A549 (cell line): ENCODE measurements around the gene SH2B3. TPM values are rescaled to one million over a fixed set of nuclear protein-coding genes. Genes with fewer than 3 reads are reported as not detected.

ENCODE experiments used
- ATAC-seq, 2 experiments: fragments of 200-7000 bp in 1 of 2; fragments of >200 bp in 1 of 2; cut with Nextera tagmentation in 1 of 2; cut with Tn5 transposase in 1 of 2; 3 replicates each; pipeline versions ENCODE4 v1.8.0 to v1.9.1; 2018 to 2020; ENCODE audit warnings: mild to moderate bottlenecking in 1 of 2, moderate library complexity in 1 of 2
- CTCF ChIA-PET: fragments of 300-600 bp; sonication (Branson Sonifier 250); formaldehyde crosslinking; extraction: SDS; loops from one replicate; lab custom pipeline; 2021; ENCODE audit warnings: antibody characterized with exemption, inconsistent platforms; lab: Yijun Ruan, JAX
- POLR2A ChIA-PET: fragments of 350-600 bp; formaldehyde crosslinking; extraction: SDS; loops from one replicate; lab custom pipeline; 2021; ENCODE audit warnings: antibody characterized with exemption, inconsistent platforms; lab: Yijun Ruan, JAX
- DNase-seq, 2 experiments: peaks; one replicate each; pipeline versions ENCODE4 v3.0.0 to v3.0.0-alpha.2; 2011 to 2016; ENCODE audit warnings: low read depth in 1 of 2, low spot score in 1 of 2
- FAIRE-seq: peaks from 2 replicates; lab custom pipeline; 2011; peaks lifted over from hg19 to GRCh38; lab: Jason Lieb, UNC
- H3K27ac ChIP-seq, 2 experiments: fragments of >200 bp; sonication (Bioruptor Twin); formaldehyde crosslinking; 3 replicates each; pipeline ENCODE4 v1.5.1; 2016 to 2017
- H3K4me1 ChIP-seq: fragments of >200 bp; sonication (Bioruptor Twin); formaldehyde crosslinking; 3 replicates; pipeline ENCODE4 v1.6.1; 2016
- H3K4me2 ChIP-seq: fragments of >200 bp; sonication (Bioruptor Twin); formaldehyde crosslinking; 3 replicates; pipeline ENCODE4 v1.6.1; 2016
- H3K4me3 ChIP-seq: fragments of >200 bp; sonication (Bioruptor Twin); formaldehyde crosslinking; 3 replicates; pipeline ENCODE4 v1.5.1; 2016
- H3K9me3 ChIP-seq: fragments of >200 bp; sonication (Bioruptor Twin); formaldehyde crosslinking; 3 replicates; pipeline ENCODE4 v1.6.1; 2016
- CBX2 ChIP-seq: fragments of 200-600 bp; sonication (generic); IDR thresholded peaks from 2 replicates; pipeline ENCODE4 v1.6.1; 2016; ENCODE audit warnings: low read depth, mild to moderate bottlenecking, borderline replicate concordance
- CEBPB ChIP-seq, 2 experiments: fragments of >200 bp in 1 of 2; sonication (Bioruptor Twin) in 1 of 2; formaldehyde crosslinking in 1 of 2; IDR thresholded peaks; 2 replicates each; pipeline ENCODE4 v1.6.1; 2012 to 2016
- CHD2 ChIP-seq: fragments of 150-350 bp; IDR thresholded peaks from 2 replicates; pipeline ENCODE4 v1.6.1; 2014; ENCODE audit warnings: low read length; ENCODE audit not compliant: partially characterized antibody
- EHF ChIP-seq: fragments of 250-450 bp; sonication (Bioruptor Pico); IDR thresholded peaks from 2 replicates; pipeline ENCODE4 v1.5.0; 2020; ENCODE audit warnings: mild to moderate bottlenecking
- EHMT2 ChIP-seq: fragments of 200-600 bp; sonication (generic); IDR thresholded peaks from 2 replicates; pipeline ENCODE4 v1.6.1; 2016; ENCODE audit warnings: antibody characterized with exemption, low read depth, mild to moderate bottlenecking, moderate library complexity
- EP300 ChIP-seq, 2 experiments: fragments of >200 bp; sonication (Bioruptor Twin); formaldehyde crosslinking; IDR thresholded peaks; 2 replicates in 1 of 2; 3 replicates in 1 of 2; pipeline ENCODE4 v1.6.1; 2016 to 2017
- ESRRA ChIP-seq: fragments of 150-350 bp; IDR thresholded peaks from 2 replicates; pipeline ENCODE4 v1.6.1; 2014; ENCODE audit warnings: mild to moderate bottlenecking, low read length, borderline replicate concordance
- FOSB ChIP-seq: fragments of 250-450 bp; sonication (Bioruptor Pico); IDR thresholded peaks from 2 replicates; pipeline ENCODE4 v1.5.0; 2020; ENCODE audit warnings: mild to moderate bottlenecking, moderate library complexity
- GATA3 ChIP-seq: IDR thresholded peaks from 2 replicates; pipeline ENCODE4 v1.6.1; 2012; ENCODE audit warnings: borderline replicate concordance
- HDAC2 ChIP-seq: fragments of 200-600 bp; sonication (generic); IDR thresholded peaks from 2 replicates; pipeline ENCODE4 v1.6.1; 2016
- HEYL ChIP-seq: fragments of 250-450 bp; sonication (Bioruptor Pico); IDR thresholded peaks from 2 replicates; pipeline ENCODE4 v1.8.0; 2021; ENCODE audit warnings: mild to moderate bottlenecking, moderate library complexity
- HOXA7 ChIP-seq: fragments of 250-450 bp; sonication (Bioruptor Pico); IDR thresholded peaks from 2 replicates; pipeline ENCODE4 v1.5.0; 2020; ENCODE audit warnings: mild to moderate bottlenecking, moderate library complexity
- HOXB13 ChIP-seq: fragments of 250-450 bp; sonication (Bioruptor Pico); IDR thresholded peaks from 2 replicates; pipeline ENCODE4 v1.5.0; 2020; ENCODE audit warnings: low read depth, mild to moderate bottlenecking, moderate library complexity
- JUN ChIP-seq, 2 experiments: fragments of >200 bp; sonication (Bioruptor Twin); formaldehyde crosslinking; IDR thresholded peaks; 2 replicates in 1 of 2; 3 replicates in 1 of 2; pipeline ENCODE4 v1.6.1; 2016 to 2017
- MAZ ChIP-seq: fragments of 150-350 bp; IDR thresholded peaks from 2 replicates; pipeline ENCODE4 v1.6.1; 2014; ENCODE audit warnings: antibody characterized with exemption, low read depth, low read length, borderline replicate concordance
- PBX3 ChIP-seq: IDR thresholded peaks from 2 replicates; pipeline ENCODE4 v1.6.1; 2012
- POLR2AphosphoS2 ChIP-seq: conservative IDR thresholded peaks from 2 replicates; pipeline ENCODE4 v1.6.1; 2012; ENCODE audit warnings: low read length, improper control_type of control experiment, inconsistent platforms
- RFX5 ChIP-seq: fragments of 450-650 bp; IDR thresholded peaks from 2 replicates; pipeline ENCODE4 v1.7.1; 2014; ENCODE audit warnings: antibody characterized with exemption, mild to moderate bottlenecking, moderate library complexity
- SREBF2 ChIP-seq: fragments of 450-650 bp; IDR thresholded peaks from 2 replicates; pipeline ENCODE4 v1.6.1; 2014; ENCODE audit warnings: mild to moderate bottlenecking, moderate library complexity
- ZFP36 ChIP-seq: fragments of 450-650 bp; IDR thresholded peaks from 2 replicates; pipeline ENCODE4 v1.6.1; 2014; ENCODE audit warnings: borderline replicate concordance; ENCODE audit not compliant: partially characterized antibody
- ZNF302 ChIP-seq: fragments of 250-450 bp; sonication (Bioruptor Pico); IDR thresholded peaks from 2 replicates; pipeline ENCODE4 v1.9.0; 2021; ENCODE audit warnings: inconsistent platforms, mild to moderate bottlenecking, moderate library complexity
- ZSCAN20 ChIP-seq: fragments of 250-450 bp; sonication (Bioruptor Pico); IDR thresholded peaks from 2 replicates; pipeline ENCODE4 v1.8.0; 2022; ENCODE audit warnings: mild to moderate bottlenecking, moderate library complexity
- WGBS: methylation state at CpG from one replicate; pipeline ENCODE4 v1.1.6; 2017; ENCODE audit errors: missing lambda C conversion rate; 5-methylcytosine and 5-hydroxymethylcytosine counted together
- polyA plus RNA-seq, 4 experiments: library from polyadenylated mRNA; depleted of rRNA in 3 of 4; stranded (reverse); fragments of >200 nt; fragmentation: RNase III in 1 of 4; extraction: RNeasy Plus Mini Kit Qiagen cat#74134 plus additional on column Dnase treatment in 1 of 4; gene quantifications; 2 replicates in 3 of 4; 3 replicates in 1 of 4; pipeline ENCODE4 v1.2.3, GENCODE V29; 2011 to 2017
- TF ChIP-seq, protein P1 (sequence below): fragments of >200 bp; sonication (Bioruptor Twin); formaldehyde crosslinking; IDR thresholded peaks from 3 replicates; pipeline ENCODE4 v1.6.1; 2016

SH2B3 gene
- polyA plus RNA-seq, 2 of the 4 experiments (the other 2 are of a cell fraction) = 2.3 to 2.5 TPM

DNA sequence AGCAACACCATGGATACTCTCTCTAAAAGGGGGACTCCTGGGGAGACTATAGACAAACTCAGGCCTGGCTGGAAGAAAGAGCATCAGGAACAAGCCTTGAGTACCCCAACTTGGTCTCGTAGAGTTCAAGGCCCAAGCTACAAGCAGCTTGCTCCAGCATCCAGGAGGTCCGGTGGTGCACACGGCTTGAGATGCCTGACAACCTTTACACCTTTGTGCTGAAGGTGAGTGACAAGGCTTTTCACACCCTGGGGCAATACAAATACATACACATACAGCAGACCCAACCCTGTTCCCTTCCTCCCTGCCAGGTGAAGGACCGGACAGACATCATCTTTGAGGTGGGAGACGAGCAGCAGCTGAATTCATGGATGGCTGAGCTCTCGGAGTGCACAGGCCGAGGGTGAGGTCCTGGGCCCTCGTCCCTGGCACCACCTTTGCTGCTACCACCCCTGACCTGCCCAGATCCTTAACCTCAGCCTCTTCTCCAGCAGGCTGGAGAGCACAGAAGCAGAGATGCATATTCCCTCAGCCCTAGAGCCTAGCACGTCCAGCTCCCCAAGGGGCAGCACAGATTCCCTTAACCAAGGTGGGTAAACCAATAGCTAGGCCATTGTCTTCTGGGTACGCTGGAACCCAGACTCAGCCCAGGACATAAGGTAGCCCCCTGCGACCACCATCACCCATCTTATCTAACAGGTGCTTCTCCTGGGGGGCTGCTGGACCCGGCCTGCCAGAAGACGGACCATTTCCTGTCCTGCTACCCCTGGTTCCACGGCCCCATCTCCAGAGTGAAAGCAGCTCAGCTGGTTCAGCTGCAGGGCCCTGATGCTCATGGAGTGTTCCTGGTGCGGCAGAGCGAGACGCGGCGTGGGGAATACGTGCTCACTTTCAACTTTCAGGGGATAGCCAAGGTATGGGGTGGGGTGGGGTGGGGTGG is 41.2 kb downstream of the SH2B3 start:
- H3K4me2 ChIP-seq = no peak overlapping the region
- TF ChIP-seq CEBPB (IDR thresholded peaks at IDR 0.05) = no peak
- TF ChIP-seq MAZ = no peak
- TF ChIP-seq POLR2AphosphoS2 = no peak
- TF ChIP-seq, all 56 proteins: peak for 0
- no peak for DNase-seq
- WGBS = 96% methylated on average over 18 of the region's 20 CpGs
- Histone ChIP-seq H3K9me3 (no peaks in the 10 kb centered on the region), H3K27ac (no peak overlapping the region), H3K4me1 (no peaks in the 10 kb centered on the region), H3K4me3 (no peak overlapping the region)
- no peak for ATAC-seq
- CTCF ChIA-PET = interaction anchor here (2.5 to 17.4 kb wide), 2 partner anchors 10 to 48 kb away, joined by 8 to 154 read pairs; no protein-coding TSS in a partner anchor
- no peak for FAIRE-seq
- POLR2A ChIA-PET = no interaction called here

DNA sequence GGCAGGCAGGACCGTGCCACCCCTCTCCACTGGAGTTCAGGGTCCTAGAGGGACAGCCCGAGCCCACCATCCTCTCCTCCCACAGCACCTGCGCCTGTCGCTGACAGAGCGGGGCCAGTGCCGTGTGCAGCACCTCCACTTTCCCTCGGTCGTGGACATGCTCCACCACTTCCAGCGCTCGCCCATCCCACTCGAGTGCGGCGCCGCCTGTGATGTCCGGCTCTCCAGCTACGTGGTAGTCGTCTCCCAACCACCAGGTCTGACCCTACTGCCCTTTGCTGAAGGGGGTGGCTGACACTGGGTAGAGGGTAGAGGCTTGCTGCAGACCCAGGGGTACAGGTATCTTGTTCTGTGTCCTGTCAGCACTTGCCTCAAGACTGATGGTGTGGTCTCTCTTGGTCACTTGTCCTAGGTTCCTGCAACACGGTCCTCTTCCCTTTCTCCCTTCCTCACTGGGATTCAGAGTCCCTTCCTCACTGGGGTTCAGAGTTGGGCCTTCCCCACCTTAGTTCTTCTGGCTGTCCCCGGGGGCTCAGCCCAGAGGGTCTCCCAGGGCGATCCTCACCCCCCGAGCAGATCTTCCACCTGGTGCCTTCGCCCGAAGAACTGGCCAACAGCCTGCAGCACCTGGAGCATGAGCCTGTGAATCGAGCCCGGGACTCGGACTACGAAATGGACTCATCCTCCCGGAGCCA is 42.0 kb downstream of the SH2B3 start:
- 94% methylated on average over 28 of the region's 28 CpGs for WGBS
- FAIRE-seq (no peak), DNase-seq (no peak), ATAC-seq (no peak)
- Histone ChIP-seq H3K4me1 (no peaks in the 10 kb centered on the region), H3K4me2 (no peak overlapping the region), H3K4me3 (no peak overlapping the region), H3K27ac (no peak overlapping the region), H3K9me3 (no peaks in the 10 kb centered on the region)
- CTCF ChIA-PET = interaction anchor here (1.1 to 17.4 kb wide), 4 partner anchors 9 to 51 kb away, joined by 3 to 240 read pairs (median 81); no protein-coding TSS in a partner anchor
- POLR2A ChIA-PET = no interaction called here
- TF ChIP-seq EHMT2 (no peak), CEBPB (IDR thresholded peaks at IDR 0.05) (no peak), ZSCAN20 (no peak), HDAC2 (no peak), HEYL (no peak), FOSB (CRISPR knock-in tag) (no peak), EHF (CRISPR knock-in tag) (no peak), ZFP36 (no peak), CBX2 (no peak), RFX5 (no peak), EP300 (IDR thresholded peaks at IDR 0.05) (no peak), POLR2AphosphoS2 (no peak), CHD2 (no peak)
- TF ChIP-seq, protein P1, sequence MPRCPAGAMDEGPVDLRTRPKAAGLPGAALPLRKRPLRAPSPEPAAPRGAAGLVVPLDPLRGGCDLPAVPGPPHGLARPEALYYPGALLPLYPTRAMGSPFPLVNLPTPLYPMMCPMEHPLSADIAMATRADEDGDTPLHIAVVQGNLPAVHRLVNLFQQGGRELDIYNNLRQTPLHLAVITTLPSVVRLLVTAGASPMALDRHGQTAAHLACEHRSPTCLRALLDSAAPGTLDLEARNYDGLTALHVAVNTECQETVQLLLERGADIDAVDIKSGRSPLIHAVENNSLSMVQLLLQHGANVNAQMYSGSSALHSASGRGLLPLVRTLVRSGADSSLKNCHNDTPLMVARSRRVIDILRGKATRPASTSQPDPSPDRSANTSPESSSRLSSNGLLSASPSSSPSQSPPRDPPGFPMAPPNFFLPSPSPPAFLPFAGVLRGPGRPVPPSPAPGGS = no peak

- no peak overlapping the region for H3K27ac ChIP-seq
- H3K4me2 ChIP-seq = no peak overlapping the region
- whole genome bisulfite sequencing = 95% methylated on average over 9 of the region's 9 CpGs
- H3K9me3 ChIP-seq = no peaks in the 10 kb centered on the region
- H3K4me3 ChIP-seq = no peak overlapping the region
- no peak for DNase-seq
- FAIRE-seq = no peak
- no peaks in the 10 kb centered on the region for H3K4me1 ChIP-seq
- ATAC-seq = no peak
- POLR2A ChIA-PET = no interaction called here
- TF ChIP-seq EP300 (IDR thresholded peaks at IDR 0.05) = no peak
- TF ChIP-seq EHF (CRISPR knock-in tag) = no peak
- TF ChIP-seq ESRRA = no peak
- TF ChIP-seq CEBPB (IDR thresholded peaks at IDR 0.05) = no peak
- TF ChIP-seq ZSCAN20 = no peak
- no peak for TF ChIP-seq CBX2
- TF ChIP-seq PBX3 = no peak
- no peak for TF ChIP-seq ZNF302 (CRISPR knock-in tag)
- TF ChIP-seq HOXA7 = no peak
- no peak for TF ChIP-seq JUN (IDR thresholded peaks at IDR 0.05)
- no peak for TF ChIP-seq GATA3
- TF ChIP-seq SREBF2 = no peak
- TF ChIP-seq EHMT2 = no peak
- no peak for TF ChIP-seq HEYL
- TF ChIP-seq HOXB13 (CRISPR knock-in tag) = no peak
- CTCF ChIA-PET = interaction anchor here (1.0 to 11.8 kb wide), 7 partner anchors 8 to 81 kb away, joined by 3 to 240 read pairs (median 5); no protein-coding TSS in a partner anchor
These were observed 42.6 kb downstream of the SH2B3 start for GRCh38 chr12:111448266-111448830.
